HEK293 (cell line): Measurements from ENCODE around the gene APOC1.

Experiments
- CTCF ChIP-seq: fragments of 450-650 bp; formaldehyde crosslinking; IDR thresholded peaks from 2 replicates; pipeline ENCODE4 v1.5.1; 2016; ENCODE audit warnings: missing biosample characterization, missing genetic modification characterization
- ELK4 ChIP-seq: IDR thresholded peaks from 2 replicates; pipeline ENCODE4 v1.6.1; 2011; ENCODE audit warnings: mild to moderate bottlenecking, low read depth, low read length, borderline replicate concordance
- HOXD13 ChIP-seq: sonication (generic); formaldehyde crosslinking; IDR thresholded peaks from 2 replicates; pipeline ENCODE4 v1.8.0; 2022; ENCODE audit warnings: missing genetic modification reagents, borderline replicate concordance
- PATZ1 ChIP-seq: fragments of 450-650 bp; formaldehyde crosslinking; IDR thresholded peaks from 2 replicates; pipeline ENCODE4 v1.5.1; 2016; ENCODE audit warnings: missing biosample characterization, missing genetic modification characterization
- ZNF138 ChIP-seq: fragments of 450-650 bp; formaldehyde crosslinking; IDR thresholded peaks from 2 replicates; pipeline ENCODE4 v1.5.1; 2016; ENCODE audit warnings: missing biosample characterization, missing genetic modification characterization, borderline replicate concordance
- ZNF184 ChIP-seq: fragments of 450-650 bp; IDR thresholded peaks from 2 replicates; pipeline ENCODE4 v1.5.1; 2018; ENCODE audit warnings: missing biosample characterization, mild to moderate bottlenecking, missing genetic modification characterization
- ZNF311 ChIP-seq: fragments of 450-650 bp; formaldehyde crosslinking; IDR thresholded peaks from 2 replicates; pipeline ENCODE4 v1.5.1; 2017; ENCODE audit warnings: missing biosample characterization, missing genetic modification characterization, borderline replicate concordance

GRCh38 chr19:44925114-44925891, 10.9 kb downstream of the APOC1 start:
- TF ChIP-seq ZNF311 (tag by site-specific recombination) = no peak
- no peak for TF ChIP-seq CTCF (tag by site-specific recombination)
- no peak for TF ChIP-seq HOXD13 (CRISPR knock-in tag)
- no peak for TF ChIP-seq ZNF138 (tag by site-specific recombination)
- TF ChIP-seq ZNF184 = no peak
- no peak for TF ChIP-seq ELK4
- TF ChIP-seq PATZ1 (tag by site-specific recombination) = no peak
